Common myeloid progenitor, CD34-positive (primary cell): ENCODE data around the gene DOCK4.
A peak's percentile ranks its signal among the peaks of the same experiment; 100 is the strongest.
"Not testable (repeated sequence)": the region's sequence is repeated elsewhere in the genome, so short reads cannot be mapped to it uniquely, and the experiment has no call there.

ENCODE experiments used
- CTCF ChIA-PET: fragments of 350-600 bp; sonication (Branson Sonifier 250); formaldehyde crosslinking; loops from one replicate; lab custom pipeline; 2021; ENCODE audit warnings: antibody characterized with exemption; lab: Charles Lee
- POLR2A ChIA-PET: fragments of 350-600 bp; sonication (Branson Sonifier 250); formaldehyde crosslinking; loops from one replicate; lab custom pipeline; 2021; ENCODE audit warnings: antibody characterized with exemption; lab: Charles Lee
- DNase-seq, 3 donors: peaks; one replicate each; pipeline versions ENCODE4 v3.0.0 to v3.0.0-alpha.2; 2013
- H3K27ac ChIP-seq, 2 experiments: 1 replicate in 1 of 2; 2 replicates in 1 of 2; pipeline ENCODE4 v1.7.0; 2013; ENCODE audit warnings: inconsistent platforms in 2 of 2, low read length in 2 of 2, mild to moderate bottlenecking in 2 of 2, low read depth in 1 of 2, moderate library complexity in 1 of 2; ENCODE audit not compliant: severe bottlenecking in 2 of 2, insufficient read depth in 1 of 2, poor library complexity in 1 of 2
- H3K27me3 ChIP-seq, 5 experiments: replicated peaks in 2 of 5; 1 replicate in 3 of 5; 2 replicates in 2 of 5; pipeline versions ENCODE4 v1.6.1 to v1.7.0; 2013; ENCODE audit warnings: low read length in 4 of 5, mild to moderate bottlenecking in 2 of 5, moderate library complexity in 2 of 5, inconsistent platforms in 1 of 5; ENCODE audit not compliant: insufficient read depth in 5 of 5, control insufficient read depth in 4 of 5
- H3K36me3 ChIP-seq, 4 experiments: 1 replicate in 2 of 4; 2 replicates in 2 of 4; pipeline versions ENCODE4 v1.6.1 to v1.7.0; 2013; ENCODE audit warnings: low read length in 3 of 4, control low read depth in 1 of 4, mild to moderate bottlenecking in 1 of 4; ENCODE audit not compliant: control insufficient read depth in 4 of 4, insufficient read depth in 4 of 4
- H3K4me1 ChIP-seq, 4 experiments: 1 replicate in 3 of 4; 2 replicates in 1 of 4; pipeline versions ENCODE4 v1.6.1 to v1.7.1; 2013; ENCODE audit warnings: low read length in 3 of 4, mild to moderate bottlenecking in 3 of 4, control low read depth in 1 of 4, inconsistent platforms in 1 of 4, moderate library complexity in 1 of 4; ENCODE audit not compliant: control insufficient read depth in 4 of 4, insufficient read depth in 4 of 4; ENCODE audit errors: control extremely low read depth in 1 of 4
- H3K4me3 ChIP-seq, 7 experiments: 1 replicate in 4 of 7; 2 replicates in 3 of 7; pipeline versions ENCODE4 v1.5.1 to v1.7.0; 2013; ENCODE audit warnings: mild to moderate bottlenecking in 7 of 7, low read length in 6 of 7, moderate library complexity in 6 of 7, inconsistent platforms in 2 of 7, low read depth in 2 of 7, control low read depth in 1 of 7; ENCODE audit not compliant: insufficient read depth in 4 of 7, control insufficient read depth in 1 of 7; ENCODE audit errors: extremely low read depth in 1 of 7
- H3K9me3 ChIP-seq, 5 experiments: 1 replicate in 4 of 5; 2 replicates in 1 of 5; pipeline versions ENCODE4 v1.6.1 to v1.7.1; 2013; ENCODE audit warnings: low read length in 4 of 5, mild to moderate bottlenecking in 2 of 5, inconsistent platforms in 1 of 5, low read depth in 1 of 5, moderate library complexity in 1 of 5; ENCODE audit not compliant: control insufficient read depth in 4 of 5, insufficient read depth in 2 of 5; ENCODE audit errors: control extremely low read depth in 1 of 5
- WGBS: methylation state at CpG from one replicate; pipeline ENCODE4 v1.1.5; 2013; ENCODE audit not compliant: insufficient coverage; 5-methylcytosine and 5-hydroxymethylcytosine counted together

Gene DOCK4

DNA sequence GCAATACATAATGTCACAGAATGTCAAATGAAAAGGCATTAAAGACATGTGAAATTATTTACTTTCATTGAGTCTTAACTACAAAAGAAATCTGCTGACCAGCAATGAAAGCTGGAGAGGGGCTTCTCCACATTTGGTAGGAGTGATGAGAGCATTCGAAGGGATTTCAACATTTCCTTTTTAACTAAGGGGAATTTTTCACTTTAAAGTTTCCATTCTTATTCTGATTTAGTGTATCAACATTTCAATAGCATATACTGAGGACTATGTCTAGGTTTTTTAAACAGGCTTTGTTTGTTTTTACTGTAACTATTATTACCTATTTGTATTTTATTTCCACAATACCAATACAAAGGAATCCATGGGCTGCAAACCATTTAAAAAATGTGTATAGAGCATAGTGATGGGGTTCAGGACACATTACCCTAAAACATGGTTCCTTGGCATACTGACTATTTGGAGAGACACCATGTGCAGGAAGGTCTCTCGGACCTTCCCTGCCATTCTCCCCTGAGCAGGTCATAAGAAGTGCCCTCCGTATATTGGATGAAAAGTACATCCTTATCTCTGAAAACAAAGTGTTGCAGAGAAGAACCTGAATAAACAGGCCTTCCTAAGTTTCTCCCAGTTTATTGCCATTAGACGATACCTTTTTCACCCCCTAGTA lies 278.7 kb downstream of the DOCK4 start:
- ChIA-PET POLR2A (no interaction called here), CTCF (no interaction called here)
- Histone ChIP-seq H3K27me3 (no peaks in the 10 kb centered on the region), H3K4me3 (no peak overlapping the region), H3K36me3 (no peaks in the 10 kb centered on the region), H3K27ac (no peak overlapping the region), H3K9me3 (no peaks in the 10 kb centered on the region), H3K4me1 (no peaks in the 10 kb centered on the region)
- 100% methylated on average over 3 of the region's 4 CpGs for WGBS
- DNase-seq, result no peak

DNA sequence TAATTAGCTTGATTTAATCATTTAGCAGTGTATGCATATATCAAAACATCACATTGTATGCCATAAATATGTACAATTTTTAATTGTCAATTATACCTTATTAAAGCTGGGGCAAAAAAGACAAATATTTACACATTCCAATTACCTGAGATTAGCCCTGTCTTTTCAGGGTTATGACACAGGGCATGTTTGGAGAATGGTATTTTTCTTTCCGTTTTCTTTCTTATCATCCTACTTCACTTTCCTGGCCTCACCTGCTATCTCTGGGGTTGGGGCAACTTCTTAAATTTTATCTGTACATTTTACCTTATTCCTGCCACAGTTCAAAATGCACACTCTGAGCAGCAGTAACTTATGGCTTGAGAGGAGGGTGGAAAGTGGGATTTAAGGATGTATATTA lies 285.9 kb downstream of the DOCK4 start:
- Histone ChIP-seq H3K27me3 (no peaks in the 10 kb centered on the region), H3K4me1 (peaks cover 0 to 3% (median 0%) of the 10 kb centered on the region in 4 experiments), H3K36me3 (no peaks in the 10 kb centered on the region), H3K27ac (no peak overlapping the region), H3K4me3 (no peak overlapping the region), H3K9me3 (no peaks in the 10 kb centered on the region)
- DNase-seq, result no peak
- CTCF ChIA-PET, result no interaction called here
- POLR2A ChIA-PET, result no interaction called here
- WGBS, result 80% methylated on average over 1 of the region's 1 CpG

- no peaks in the 10 kb centered on the region for H3K9me3 ChIP-seq
- ChIA-PET POLR2A (no interaction called here), CTCF (no interaction called here)
- H3K36me3 ChIP-seq, result no peaks in the 10 kb centered on the region
- peak in 2 of 3 donors; percentile 25 to 33 for DNase-seq
- 100% methylated on average over 2 of the region's 5 CpGs for WGBS
- no peak overlapping the region for H3K4me3 ChIP-seq
- peaks cover 0 to 3% (median 0%) of the 10 kb centered on the region in 4 experiments for H3K4me1 ChIP-seq
- H3K27ac ChIP-seq, result no peak overlapping the region
- H3K27me3 ChIP-seq, result no peaks in the 10 kb centered on the region
Measured at GRCh38 chr7:111919631-111920179, 286.5 kb downstream of the DOCK4 start.

- H3K27ac ChIP-seq, result no peak overlapping the region
- H3K4me3 ChIP-seq, result no peak overlapping the region
- ChIA-PET POLR2A (no interaction called here), CTCF (no interaction called here)
- H3K27me3 ChIP-seq, result no peaks in the 10 kb centered on the region
- H3K36me3 ChIP-seq, result no peaks in the 10 kb centered on the region
- peaks cover 0 to 3% (median 0%) of the 10 kb centered on the region in 4 experiments for H3K4me1 ChIP-seq
- DNase-seq, result no peak
- WGBS, result 100% methylated on average over 2 of the region's 2 CpGs
- H3K9me3 ChIP-seq, result no peaks in the 10 kb centered on the region
Measured at GRCh38 chr7:111919164-111919563, 287.0 kb downstream of the DOCK4 start.

DNA sequence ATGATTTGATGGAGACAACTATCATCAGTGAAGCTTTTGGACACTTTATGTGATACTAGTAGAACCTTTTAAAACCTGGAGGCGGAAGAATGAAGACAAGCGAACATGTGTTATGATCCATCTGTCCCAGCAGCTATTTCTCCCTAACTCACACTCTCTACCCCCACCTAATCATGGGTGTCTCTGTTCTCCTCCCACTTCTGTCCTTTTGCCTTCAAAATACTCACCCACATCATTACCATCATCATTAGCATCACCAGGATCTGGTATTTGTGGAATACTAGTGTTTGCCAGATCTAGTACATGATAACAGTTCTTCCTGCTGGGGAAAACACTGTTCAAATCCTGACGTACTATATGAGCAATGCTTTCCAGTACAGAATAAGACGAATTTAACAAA lies 287.7 kb downstream of the DOCK4 start:
- ChIA-PET POLR2A (no interaction called here), CTCF (no interaction called here)

GRCh38 chr7:111917404-111917803 lies 288.8 kb downstream of the DOCK4 start:
- CTCF ChIA-PET, H3K27ac ChIP-seq, H3K36me3 ChIP-seq, H3K4me3 ChIP-seq, H3K4me1 ChIP-seq, DNase-seq, H3K27me3 ChIP-seq, H3K9me3 ChIP-seq, POLR2A ChIA-PET: not testable (repeated sequence)
- 98% methylated on average over 7 of the region's 11 CpGs for WGBS

More for the DNA sequence above, 287.7 kb downstream of the DOCK4 start:
- peaks cover 0 to 3% (median 0%) of the 10 kb centered on the region in 4 experiments for H3K4me1 ChIP-seq
- no peak overlapping the region for H3K27ac ChIP-seq
- H3K27me3 ChIP-seq, result no peaks in the 10 kb centered on the region
- no peaks in the 10 kb centered on the region for H3K36me3 ChIP-seq
- WGBS, result 95% methylated on average over 3 of the region's 4 CpGs
- no peak for DNase-seq
- no peaks in the 10 kb centered on the region for H3K9me3 ChIP-seq
- no peak overlapping the region for H3K4me3 ChIP-seq

GRCh38 chr7:111914291-111914690 lies 291.9 kb downstream of the DOCK4 start:
- Histone ChIP-seq H3K27me3 (no peaks in the 10 kb centered on the region), H3K4me1 (peaks cover 0 to 2% (median 0%) of the 10 kb centered on the region in 4 experiments), H3K36me3 (no peaks in the 10 kb centered on the region), H3K27ac (no peak overlapping the region), H3K4me3 (no peak overlapping the region), H3K9me3 (no peaks in the 10 kb centered on the region)
- ChIA-PET CTCF (no interaction called here), POLR2A (no interaction called here)
- 76% methylated on average over 3 of the region's 3 CpGs for WGBS
- no peak for DNase-seq
